HFF-Myc (cell line): ENCODE measurements around the gene METTL23.
"Not testable (repeated sequence)": the region's sequence is repeated elsewhere in the genome, so short reads cannot be mapped to it uniquely, and the experiment has no call there.

Source experiments
- DNase-seq: peaks from one replicate; pipeline ENCODE4 v3.0.0-alpha.2; 2011; ENCODE audit warnings: low read depth; ENCODE audit errors: extremely low read depth
- H3K4me3 ChIP-seq: replicated peaks from 2 replicates; pipeline ENCODE4 v1.5.1; 2011; ENCODE audit warnings: low read depth, mild to moderate bottlenecking, control low read depth, low read length
- TF ChIP-seq, protein P1 (sequence below): IDR thresholded peaks from 2 replicates; pipeline ENCODE4 v1.5.1; 2012; ENCODE audit warnings: mild to moderate bottlenecking, low read depth, low read length, control low read depth; ENCODE audit errors: missing control alignments

The METTL23 gene

DNA sequence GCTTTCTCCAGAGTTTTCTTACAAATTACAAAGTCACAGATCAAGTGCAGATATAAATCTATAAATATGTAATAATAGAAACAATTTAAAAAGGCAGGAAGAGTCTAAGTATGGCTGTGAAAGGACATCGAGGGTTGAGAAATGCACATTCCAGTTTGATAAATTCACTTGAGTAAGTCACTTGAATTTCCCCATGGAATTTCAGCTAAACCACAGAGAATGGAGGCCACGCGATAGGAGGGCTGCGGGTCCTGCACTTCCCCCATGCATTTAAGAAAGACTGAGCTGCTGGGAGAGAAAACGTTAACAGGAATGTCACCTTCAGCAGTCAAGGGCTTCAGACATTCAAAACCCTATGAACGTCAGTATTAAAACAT lies 9.8 kb upstream of the METTL23 start:
- no peak for DNase-seq
- TF ChIP-seq, protein P1, sequence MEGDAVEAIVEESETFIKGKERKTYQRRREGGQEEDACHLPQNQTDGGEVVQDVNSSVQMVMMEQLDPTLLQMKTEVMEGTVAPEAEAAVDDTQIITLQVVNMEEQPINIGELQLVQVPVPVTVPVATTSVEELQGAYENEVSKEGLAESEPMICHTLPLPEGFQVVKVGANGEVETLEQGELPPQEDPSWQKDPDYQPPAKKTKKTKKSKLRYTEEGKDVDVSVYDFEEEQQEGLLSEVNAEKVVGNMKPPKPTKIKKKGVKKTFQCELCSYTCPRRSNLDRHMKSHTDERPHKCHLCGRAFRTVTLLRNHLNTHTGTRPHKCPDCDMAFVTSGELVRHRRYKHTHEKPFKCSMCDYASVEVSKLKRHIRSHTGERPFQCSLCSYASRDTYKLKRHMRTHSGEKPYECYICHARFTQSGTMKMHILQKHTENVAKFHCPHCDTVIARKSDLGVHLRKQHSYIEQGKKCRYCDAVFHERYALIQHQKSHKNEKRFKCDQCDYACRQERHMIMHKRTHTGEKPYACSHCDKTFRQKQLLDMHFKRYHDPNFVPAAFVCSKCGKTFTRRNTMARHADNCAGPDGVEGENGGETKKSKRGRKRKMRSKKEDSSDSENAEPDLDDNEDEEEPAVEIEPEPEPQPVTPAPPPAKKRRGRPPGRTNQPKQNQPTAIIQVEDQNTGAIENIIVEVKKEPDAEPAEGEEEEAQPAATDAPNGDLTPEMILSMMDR: no peak
- no peak overlapping the region for H3K4me3 ChIP-seq

DNA sequence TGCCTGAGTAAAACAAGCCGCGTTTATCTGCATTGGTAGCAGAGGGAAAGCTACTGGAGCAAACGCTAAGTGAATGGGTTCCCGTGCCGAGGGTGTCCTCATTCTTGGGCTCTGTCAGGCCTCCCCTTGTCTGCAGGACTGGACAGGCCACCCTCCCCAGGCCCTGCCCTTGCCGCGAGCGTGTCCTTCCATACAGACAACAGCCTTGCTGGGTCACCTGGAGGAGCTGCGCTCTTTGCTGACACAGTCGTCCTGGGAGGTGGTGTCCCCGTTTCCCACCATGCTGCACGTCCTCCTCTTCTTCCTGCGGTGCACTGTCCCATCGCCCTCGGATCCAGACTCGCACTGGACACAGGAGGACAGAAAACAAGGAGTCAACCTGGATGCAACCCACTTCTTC lies 8.1 kb upstream of the METTL23 start:
- no peak for DNase-seq
- H3K4me3 ChIP-seq: no peak overlapping the region
- TF ChIP-seq, protein P1: no peak

DNA sequence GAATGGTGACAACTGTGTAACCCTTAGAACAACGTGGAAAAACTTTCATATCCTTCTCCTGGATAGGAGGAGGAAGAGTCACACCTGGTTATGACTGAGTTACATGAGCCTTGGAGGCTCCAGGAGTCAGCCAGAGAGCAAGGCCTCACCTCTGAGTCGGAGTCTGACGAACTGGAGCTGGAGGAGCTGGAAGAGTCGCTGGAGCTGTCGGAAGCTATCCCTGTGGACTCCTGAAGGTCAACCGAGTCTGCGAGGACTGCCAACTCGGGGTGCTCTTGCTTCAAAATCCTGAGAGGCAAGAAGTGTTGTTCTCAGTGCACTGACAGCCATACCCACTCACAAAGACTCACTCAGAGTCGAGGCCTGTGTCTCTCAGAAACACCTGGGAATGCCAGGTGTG lies 6.4 kb upstream of the METTL23 start:
- TF ChIP-seq, protein P1: no peak
- DNase-seq: no peak
- no peak overlapping the region for H3K4me3 ChIP-seq

DNA sequence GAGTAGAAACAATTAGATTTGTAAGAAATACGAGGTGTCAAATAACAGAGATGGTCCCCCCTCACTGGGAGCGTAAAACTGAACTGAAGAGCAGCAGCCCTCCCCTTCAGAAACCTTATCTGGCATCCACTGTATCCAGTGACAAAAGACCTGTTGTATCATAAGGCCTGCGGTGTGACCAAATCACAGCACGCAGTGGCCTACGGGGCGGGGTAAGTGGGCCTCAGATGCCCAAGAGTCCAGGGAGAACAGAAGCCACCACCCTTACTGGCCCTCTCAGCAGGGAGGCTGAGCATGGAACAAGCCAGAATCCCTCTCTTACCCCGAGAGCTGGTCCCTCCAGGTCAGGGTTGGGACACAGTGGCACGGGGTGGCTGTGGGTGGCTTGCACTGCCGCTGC lies 5.7 kb upstream of the METTL23 start:
- no peak for DNase-seq

DNA sequence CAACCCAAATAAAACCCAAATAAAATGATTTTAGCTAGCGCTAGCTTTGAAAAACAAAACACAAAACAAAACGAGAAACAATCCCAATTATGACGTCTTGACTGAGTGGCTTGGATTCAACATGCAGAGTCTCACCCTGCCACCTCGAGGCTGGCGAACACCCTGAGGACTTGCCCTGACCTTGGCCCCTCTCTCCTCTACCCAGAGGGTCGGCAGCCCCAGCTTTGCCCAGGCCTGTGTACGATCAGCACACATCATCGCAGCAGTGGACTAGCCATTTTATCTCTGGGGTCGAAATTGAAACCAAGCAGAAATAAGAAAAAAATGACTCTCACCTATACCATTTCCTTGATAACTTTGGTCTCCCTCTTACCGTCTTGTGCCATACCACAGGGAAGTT lies 5.2 kb upstream of the METTL23 start:
- H3K4me3 ChIP-seq: no peak overlapping the region
- TF ChIP-seq, protein P1: no peak
- no peak for DNase-seq

More for the DNA sequence above, 5.7 kb upstream of the METTL23 start:
- H3K4me3 ChIP-seq: no peak overlapping the region
- TF ChIP-seq, protein P1: no peak

DNA sequence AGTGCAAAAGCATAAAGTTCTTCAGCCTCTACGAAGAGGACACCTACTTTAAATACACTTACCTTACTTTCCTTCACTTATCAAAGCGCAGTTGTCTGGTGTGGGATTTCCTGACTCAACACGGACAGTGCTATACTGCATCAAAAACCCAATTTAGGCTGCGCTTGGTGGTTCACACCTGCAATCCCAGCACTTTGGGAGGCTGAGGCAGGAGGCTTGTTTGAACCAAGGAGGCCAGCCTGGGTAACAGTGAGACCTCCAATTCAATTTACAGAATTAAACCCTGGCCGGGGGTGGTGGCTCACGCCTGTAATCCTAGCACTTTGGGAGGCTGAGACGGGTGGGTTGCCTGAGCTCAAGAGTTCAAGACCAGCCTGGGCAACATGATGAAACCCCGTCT lies 4.4 kb upstream of the METTL23 start:
- H3K4me3 ChIP-seq: no peak overlapping the region
- DNase-seq: no peak
- TF ChIP-seq, protein P1: no peak

DNA sequence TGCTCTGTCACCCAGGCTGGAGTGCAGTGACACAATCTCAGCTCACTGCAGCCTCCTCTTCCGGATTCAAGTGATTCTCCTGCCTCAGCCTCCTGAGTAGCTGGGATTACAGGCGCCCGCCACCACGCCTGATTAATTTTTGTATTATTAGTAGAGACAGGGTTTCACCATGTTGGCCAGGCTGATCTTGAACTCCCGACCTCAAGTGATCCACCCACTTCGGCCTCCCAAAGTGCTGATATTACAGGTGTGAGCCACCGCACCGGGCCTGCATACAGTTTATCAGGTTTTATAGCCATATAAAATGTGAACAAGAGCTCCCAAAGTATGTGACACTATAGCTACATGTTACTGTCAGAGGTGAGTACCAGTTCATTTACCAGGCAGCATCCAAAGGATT lies 3.7 kb upstream of the METTL23 start:
- H3K4me3 ChIP-seq, DNase-seq: not testable (repeated sequence)
